Measurements from ENCODE around the gene SLC16A3.
"Not testable (repeated sequence)": the region's sequence is repeated elsewhere in the genome, so short reads cannot be mapped to it uniquely, and the experiment has no call there.

The SLC16A3 gene

DNA sequence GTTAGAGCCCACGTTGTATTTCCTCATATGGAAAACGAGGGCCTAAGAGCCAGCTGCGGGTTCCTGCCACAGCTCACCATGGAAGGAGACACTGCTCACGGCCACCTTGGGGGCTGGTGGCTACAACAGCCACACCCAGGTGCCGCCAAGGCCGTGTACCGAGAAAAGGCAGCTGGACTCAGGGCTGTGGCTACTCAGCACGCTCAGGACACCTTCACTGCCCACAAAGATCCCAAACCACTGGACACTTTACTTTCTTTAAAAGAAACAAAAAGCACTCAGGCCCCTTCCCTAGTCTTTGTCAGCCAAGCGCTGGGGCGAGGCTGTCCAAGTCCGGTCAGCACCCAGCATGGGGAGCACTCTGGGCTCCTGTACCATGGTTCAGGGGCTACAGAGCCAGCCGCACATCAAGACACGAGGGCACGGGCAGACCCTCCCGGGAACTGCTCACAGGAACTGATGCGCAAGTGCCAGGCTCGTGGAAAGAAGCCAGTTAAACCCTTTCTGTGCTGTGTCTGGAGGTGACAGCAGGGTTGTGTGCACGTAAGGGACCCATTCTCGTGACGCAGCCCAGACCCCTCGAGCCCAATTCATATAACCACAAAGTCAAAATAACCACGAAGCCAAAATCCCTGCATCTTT is 18.5 kb downstream of the SLC16A3 start:
- DNase-seq (ENCODE audit: low read depth in 2 of 2), result no peak

DNA sequence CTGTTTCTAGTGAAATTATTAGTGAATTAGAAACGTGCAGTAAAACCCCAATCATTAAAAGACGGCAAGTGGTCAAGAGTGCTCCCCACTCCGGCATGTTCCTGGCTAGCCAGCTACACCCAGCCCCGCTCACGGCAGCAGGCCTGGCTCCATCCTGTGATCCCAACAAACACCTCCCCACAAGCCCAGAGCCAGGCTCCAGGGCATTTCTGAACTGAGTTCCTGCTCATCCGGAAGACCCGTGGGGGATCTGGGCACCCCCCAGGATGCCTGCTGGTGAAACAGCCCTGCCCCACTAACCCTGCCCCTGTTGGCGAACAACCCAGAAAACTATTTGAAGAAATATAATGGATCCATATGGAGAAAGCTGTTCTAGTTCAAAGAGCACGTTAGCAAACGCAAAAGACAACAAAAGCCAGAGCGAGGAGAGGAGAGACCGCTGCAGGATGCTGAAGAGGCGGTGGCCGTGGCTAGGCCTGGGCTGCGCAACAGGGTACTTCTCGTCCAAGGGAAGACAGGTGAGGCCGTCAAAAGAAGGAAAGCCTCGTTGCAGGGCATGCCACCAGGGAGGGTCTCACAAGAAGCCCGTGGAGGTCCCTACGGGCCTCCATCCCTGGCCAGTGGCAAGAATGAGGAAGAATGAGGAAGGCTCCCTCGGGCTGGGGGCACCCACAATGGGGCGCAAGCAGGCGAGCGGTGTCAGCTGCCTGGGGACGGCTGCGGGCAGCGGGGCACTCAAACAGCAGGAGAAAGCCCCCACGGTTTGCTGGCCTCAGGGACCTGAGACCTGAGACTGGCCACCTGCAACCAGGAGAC is 19.2 kb downstream of the SLC16A3 start:
- no peak for DNase-seq (ENCODE audit: low read depth in 2 of 2)

DNA sequence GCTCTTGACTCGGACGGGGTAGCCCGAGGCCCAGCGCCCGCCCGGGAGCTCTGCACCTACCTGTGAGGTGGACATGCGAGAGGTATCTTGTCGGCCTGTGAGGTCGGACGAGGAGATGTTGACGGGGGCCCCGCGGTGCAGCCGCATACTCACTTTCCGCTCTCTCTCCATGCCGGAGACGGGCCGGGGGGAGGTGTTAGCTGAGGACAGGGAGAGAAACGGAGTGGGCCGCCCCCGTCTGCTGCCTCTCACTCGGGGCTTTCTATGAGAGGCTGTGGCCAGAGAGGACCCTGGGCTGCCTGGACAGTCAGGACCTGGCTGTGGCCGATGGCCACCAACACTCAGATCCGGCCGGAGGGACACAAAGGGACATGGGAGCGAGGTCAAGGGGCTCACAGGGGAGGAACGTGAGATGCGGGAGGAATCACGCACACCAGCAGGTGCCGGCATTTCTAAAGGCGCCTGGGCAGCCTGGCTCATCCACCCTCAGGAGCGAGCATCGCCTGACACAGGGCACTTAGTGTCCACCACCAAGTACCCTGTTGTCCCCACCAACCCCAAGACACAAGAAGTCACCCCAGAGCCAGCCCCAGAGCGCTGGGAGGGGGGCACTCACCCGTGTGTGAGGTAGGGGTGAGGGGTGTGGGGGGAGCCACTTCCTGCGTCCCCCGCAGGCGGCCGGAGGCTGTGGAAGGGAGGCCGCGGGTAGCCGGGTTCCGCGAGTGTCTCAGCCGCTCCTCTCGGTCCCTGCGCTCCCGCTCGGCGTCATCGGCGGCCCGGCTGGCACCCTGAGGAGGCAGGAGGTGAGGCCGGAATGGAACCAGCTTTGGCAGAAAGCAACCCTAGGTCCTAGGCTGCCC is 20.2 kb downstream of the SLC16A3 start:
- no peak for DNase-seq (ENCODE audit: low read depth in 2 of 2)

DNA sequence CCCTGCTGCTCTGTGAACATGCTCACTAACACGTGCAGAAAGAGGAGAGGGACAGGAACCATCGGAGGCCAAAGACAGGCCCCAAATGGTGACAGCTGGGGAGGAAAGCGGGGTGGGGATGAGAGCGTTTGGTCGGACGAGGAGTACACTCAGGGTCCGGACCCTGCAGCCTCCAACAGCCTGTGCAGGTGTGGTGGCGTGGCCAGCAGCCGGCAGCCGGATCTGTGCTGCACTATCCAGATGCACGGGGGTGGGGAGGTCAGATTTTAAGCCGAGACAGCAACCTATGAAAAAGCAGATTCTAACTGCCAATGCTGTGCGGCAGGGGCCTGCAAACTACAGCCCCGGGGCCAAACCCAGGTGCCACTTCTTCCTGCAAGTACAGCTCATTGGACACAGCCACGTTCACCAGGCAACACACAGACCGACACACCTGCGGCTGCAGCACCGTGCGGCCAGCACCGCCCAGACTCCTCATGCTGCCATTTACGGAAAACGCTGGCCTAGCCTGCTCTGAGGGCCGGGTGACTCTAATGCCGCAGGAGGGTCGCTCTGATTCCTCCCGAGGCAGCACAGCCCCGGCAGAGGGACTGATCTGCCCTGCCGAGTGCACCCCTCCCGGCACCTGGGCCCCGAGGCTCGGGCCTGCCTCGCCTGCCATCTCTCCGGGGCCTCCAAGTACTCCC is 21.2 kb downstream of the SLC16A3 start:
- DNase-seq (ENCODE audit: low read depth in 2 of 2), result no peak

DNA sequence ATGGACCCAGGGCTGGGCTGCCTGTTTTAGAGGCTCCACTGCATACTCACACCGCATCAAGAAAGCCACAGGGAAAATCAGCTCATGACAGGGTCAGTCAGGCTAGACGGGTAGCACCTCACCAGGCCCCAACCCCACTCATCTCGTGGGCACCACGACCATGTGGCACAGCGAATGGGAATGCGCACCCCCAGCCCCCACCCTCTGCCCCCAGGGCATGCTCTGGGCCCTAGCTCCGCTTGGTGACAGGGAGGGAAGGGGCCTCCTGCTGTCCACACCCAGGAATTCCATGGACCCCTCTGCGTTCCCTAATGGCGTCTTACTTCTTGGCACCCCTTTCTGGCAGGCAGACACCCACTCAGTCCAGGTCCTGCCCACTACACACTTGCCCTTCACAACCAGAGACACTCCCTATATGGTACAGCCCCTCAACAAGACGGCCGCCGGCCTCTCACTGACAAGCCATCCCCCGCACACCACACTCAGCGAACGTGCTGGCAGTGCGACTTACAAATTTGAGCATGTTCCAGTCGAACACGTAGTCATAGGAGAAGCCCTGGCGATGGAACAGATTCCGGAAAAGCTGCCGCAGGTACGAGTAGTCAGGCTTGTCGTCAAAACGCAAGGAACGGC is 22.1 kb downstream of the SLC16A3 start:
- no peak for DNase-seq (ENCODE audit: low read depth in 2 of 2)

DNA sequence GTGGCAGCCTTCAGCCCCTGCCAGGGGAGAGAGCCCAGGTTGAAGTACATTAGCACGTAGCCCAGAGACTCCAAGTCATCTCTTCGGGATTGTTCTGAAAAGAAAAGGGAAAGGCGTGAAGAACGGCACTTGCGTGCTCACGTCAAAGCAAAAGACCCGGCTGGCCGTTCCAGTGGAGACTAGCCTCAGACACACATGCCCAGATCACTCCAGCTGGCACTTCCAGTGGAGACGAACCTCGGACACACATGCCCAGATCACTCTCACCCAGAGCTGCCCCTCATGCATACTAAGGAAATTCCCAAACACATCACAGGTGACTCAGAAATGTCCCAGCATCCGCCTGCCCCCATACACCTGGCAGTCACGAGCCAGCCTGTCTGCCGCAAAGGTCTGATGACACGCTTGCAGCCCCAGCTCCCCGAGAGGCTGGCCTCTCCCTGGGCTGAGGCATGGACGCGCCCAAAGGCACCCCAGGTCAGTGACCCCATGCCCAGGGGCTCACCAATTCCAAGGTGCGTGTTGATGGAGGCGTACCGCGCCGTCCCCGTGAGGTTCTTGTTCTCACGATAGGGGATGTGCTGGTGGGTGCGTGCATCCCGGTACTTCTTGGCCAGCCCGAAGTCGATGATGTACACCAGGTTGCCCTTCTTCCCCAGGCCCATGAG is 23.8 kb downstream of the SLC16A3 start:
- DNase-seq (ENCODE audit: low read depth in 2 of 2), result no peak

DNA sequence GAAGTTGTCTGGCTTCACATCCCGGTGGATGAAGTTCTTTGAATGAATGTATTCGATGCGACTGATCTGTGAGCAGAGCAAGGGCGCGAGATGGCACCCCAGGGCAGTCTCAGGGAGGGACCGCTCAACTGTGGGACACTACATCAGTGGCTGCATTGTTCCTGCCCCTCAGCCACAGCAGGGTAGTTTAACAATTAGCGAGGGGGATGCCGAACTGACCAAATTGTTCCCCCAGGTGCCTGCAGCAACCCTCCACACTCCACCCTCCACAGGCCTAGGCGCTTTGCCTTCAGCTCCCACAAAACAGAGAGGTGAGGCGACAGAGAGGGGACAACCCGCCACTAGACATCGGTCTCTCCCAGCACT is 24.3 kb downstream of the SLC16A3 start:
- no peak for DNase-seq (ENCODE audit: low read depth in 2 of 2)

DNA sequence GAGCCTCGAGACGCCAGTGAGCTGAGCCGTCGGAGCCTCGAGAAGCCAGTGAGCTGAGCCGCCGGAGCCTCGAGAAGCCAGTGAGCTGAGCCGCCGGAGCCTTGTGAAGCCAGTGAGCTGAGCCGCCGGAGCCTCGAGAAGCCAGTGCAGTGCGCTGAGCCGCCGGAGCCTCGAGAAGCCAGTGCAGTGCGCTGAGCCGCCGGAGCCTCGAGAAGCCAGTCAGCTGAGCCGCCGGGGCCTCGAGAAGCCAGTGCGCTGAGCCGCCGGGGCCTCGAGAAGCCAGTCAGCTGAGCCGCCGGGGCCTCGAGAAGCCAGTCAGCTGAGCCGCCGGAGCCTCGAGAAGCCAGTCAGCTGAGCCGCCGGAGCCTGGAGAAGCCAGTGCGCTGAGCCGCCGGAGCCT is 25.3 kb downstream of the SLC16A3 start:
- not testable (repeated sequence) for DNase-seq (ENCODE audit: low read depth in 2 of 2)

DNA sequence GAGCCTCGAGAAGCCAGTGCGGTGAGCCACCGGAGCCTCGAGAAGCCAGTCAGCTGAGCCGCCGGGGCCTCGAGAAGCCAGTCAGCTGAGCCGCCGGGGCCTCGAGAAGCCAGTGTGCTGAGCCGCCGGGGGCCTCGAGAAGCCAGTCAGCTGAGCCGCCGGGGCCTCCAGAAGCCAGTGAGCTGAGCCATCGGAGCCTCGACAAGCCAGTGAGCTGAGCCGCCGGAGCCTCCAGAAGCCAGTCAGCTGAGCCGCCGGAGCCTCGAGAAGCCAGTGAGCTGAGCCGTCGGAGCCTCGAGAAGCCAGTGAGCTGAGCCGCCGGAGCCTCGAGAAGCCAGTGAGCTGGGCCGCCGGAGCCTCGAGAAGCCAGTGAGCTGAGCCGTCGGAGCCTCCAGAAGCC is 25.9 kb downstream of the SLC16A3 start:
- not testable (repeated sequence) for DNase-seq (ENCODE audit: low read depth in 2 of 2)

DNA sequence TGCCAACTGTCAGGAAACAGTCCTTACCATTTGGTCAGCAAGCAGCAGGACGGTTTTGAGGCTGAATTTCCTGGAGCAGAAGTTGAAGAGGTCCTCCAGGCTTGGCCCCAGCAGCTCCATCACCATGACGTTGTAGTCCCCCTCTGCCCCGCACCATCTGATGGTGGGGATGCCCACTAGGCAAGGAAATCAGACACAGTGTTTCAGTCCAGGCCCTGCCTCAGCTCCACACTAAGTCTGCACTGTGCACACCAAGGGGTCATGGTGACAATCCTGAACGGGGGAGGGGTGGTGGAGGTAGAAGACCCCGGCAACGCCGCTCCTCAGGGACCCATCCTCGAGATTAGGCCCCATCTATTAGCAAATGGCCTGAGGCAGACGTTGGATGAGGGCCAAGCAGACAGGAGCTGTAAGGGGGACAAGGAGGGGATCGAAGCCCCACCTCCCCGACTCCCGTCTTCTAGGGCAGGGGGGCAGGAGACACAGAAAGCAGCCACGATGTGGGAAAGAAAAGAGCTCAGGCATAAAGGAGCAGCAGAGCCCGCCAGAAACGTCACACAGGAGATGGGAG is 26.6 kb downstream of the SLC16A3 start:
- DNase-seq (ENCODE audit: low read depth in 2 of 2), result no peak

DNA sequence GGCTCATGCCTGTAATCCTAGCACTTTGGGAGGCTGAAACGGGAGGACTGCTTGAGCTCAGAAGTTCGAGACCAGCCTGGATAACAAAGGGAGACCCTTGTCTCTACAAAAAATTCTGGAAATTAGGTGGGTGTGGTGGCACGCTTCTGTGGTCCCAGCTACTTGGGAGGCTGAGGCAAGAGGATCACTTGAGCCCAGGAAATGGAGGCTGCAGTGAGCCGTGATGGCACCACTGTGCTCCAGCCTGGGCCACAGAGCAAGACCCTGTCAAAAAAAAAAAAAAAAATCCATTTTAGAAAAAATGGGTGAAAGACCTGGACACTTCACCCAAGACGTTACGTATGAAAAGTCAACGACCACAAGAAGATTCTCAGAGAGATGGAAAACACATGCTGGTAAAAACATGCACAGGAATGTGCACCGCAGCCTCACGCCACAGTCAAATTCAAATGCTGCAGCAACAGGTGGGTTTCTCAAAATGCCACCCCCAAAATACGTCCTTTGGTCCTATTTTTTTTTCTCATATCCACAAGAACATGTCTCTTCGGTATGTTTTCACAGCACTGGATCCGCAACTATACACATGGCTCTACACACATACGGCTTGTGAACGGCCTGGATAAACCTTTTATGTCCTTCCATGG is 27.5 kb downstream of the SLC16A3 start:
- DNase-seq (ENCODE audit: low read depth in 2 of 2), result no peak

DNA sequence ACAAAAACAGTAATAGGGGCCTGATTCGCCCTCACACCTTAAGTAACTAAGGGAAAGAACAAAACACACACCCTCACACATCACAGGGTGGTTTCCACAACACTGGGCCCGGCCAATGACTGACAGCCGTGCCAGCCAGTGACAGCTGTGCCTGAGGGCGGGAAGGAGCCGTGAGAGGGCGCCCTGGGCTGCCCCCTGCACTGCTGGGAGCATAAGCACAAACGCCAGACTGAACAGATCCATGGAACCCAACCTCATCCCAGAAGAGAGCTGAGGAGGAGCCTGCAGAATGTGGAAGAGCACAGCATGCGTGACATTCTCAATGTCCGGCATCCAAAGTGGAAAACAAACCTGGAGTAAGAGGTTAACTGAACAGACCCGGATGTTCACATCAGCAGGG is 28.6 kb downstream of the SLC16A3 start:
- DNase-seq (ENCODE audit: low read depth in 2 of 2), result peak; percentile 60 to 72

DNA sequence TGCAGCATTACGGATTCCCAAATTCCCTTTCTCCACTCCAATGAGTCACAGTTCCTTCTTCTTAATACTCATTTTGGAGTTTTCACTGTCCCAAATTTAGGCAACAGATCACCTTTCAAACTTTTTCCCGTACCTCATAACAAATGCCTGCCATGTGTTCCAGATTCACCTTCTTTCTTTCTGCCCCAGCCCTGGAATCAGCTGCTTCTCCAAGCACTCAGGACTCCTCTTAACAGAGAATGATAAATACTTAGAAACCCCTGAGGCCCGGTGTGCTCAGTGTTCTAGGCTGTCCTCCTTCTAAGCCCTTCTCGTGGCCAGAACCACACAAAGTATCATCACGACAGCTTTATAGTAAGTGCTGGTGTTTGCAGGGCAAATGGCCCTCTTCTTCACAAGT is 29.7 kb downstream of the SLC16A3 start:
- no peak for DNase-seq (ENCODE audit: low read depth in 2 of 2)

DNA sequence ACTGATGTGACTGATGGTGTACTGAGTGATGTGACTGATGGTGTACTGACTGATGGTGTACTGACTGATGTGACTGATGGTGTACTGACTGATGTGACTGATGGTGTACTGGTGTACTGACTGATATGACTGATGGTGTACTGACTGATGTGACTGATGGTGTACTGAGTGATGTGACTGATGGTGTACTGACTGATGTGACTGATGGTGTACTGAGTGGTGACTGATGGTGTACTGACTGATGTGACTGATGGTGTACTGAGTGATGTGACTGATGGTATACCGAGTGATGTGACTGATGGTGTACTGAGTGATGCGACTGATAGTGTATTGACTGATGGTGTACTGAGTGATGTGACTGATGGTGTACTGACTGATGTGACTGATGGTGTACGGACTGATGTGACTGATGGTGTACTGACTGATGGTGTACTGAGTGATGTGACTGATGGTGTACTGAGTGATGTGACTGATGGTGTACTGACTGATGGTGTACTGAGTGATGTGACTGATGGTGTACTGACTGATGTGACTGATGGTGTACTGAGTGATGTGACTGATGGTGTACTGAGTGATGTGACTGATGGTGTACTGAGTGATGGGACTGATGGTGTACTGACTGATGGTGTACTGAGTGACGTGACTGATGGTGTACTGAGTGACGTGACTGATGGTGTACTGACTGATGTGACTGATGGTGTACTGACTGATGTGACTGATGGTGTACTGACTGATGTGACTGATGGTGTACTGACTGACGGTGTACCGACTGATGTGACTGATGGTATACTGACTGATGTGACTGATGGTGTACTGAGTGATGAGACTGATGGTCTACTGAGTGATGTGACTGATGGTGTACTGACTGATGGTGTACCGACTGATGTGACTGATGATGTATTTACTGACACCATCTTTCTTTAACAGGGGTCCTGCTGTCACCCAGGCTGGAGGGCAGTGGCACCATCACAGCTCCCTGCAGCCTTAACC is 31.4 kb downstream of the SLC16A3 start:
- not testable (repeated sequence) for DNase-seq (ENCODE audit: low read depth in 2 of 2)

DNA sequence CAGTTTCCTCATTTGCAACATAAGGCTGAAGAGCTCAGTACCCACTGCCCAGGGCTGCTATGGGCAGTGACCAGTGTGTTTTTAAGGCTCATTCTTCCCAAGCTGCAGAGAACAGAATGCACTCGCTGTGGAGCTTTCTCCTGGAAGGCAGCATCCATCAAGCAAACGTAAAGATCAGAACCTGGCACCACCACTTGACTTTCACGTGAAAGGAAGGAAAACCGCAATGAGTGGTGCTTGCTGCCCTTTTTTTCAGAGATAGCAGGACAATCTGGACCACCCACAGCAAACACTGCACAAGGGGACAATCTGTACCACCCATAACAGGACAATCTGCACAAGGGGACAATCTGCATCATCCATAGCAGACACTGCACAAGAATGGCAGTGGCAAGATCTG is 33.5 kb downstream of the SLC16A3 start:
- DNase-seq (ENCODE audit: low read depth in 2 of 2), result no peak

DNA sequence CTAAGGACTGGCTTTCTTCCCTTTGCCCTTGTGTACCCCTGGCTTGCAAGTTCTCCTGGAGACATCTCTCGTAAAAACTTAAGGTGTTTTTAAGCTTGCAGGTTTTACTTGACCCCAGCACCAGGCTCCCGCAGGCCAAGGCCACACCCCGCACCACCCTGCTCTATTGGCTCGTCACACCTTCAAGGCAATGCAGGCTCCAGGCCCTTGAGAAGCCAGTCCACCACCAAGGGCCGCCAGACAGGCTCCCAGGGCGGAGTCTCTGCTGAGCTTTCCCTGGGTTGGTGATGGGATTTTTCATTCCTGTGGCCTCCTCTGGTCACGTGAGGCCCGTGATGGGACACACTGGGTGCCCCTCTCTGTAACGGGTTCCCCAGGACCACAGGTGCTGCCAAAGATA is 34.8 kb downstream of the SLC16A3 start:
- no peak for DNase-seq (ENCODE audit: low read depth in 2 of 2)

DNA sequence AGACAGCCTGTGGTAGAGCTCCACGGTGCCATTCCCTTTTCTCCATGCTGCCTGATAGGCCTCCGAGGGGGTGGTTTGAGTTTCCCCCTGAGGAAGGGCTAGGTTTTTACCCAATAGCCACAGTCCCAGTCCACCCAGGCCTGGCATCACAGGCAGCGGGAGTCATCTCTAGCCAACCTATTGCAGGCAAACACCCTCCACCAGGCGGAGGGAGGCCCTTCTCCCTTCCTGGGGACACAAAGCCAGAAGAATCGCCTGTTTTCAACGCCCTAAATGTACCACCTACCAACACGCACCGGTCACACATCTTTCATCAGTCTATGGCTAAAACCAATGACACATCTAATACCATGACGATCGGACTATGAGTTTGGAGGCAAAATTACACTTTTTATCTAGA is 37.3 kb downstream of the SLC16A3 start:
- DNase-seq (ENCODE audit: low read depth in 2 of 2), result no peak

DNA sequence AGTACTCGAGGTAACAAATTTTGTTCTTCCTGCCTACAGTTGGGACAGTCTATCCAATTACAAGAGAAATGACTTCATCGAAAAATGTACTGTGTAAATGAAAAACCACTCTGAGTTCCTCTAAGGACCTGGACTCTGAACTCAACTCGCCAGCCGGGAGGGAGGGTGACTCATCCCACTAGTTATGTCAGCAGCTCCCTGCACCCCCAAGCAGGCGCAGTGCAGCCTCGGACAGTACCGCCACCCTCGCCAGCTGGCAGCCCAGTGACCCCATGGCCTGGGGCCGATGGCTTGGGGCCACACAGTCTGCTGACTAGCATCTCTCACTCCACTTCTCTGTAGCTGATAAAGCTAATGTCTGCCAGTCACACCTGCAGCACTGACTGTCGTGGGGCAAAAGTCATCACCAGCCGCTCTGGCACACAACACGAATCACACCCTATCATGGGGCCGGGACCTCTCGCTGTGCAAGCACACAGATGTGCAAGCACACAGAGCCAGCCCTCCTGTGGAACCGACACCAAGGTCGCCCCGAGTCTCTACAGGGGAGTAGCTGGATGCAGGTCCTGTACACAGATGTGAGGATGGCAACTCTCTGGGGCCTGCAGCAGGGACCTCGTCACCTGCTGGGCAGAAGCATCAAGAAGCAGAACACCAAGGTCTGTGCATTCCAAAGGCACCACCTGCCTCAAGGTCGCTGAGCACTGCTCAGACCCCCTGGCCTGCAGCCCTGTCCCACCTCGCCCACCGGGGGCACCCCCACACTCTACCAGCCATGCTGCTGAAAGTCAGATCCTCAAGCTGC is 38.9 kb downstream of the SLC16A3 start:
- DNase-seq (ENCODE audit: low read depth in 2 of 2), result peak in 1 of 2 donors; percentile 24
